ENCODE measurements around the gene ZNF609. TPM values are rescaled to one million over a fixed set of nuclear protein-coding genes. Genes with fewer than 3 reads are reported as not detected.

Gene ZNF609
- polyA plus RNA-seq, 1 experiment: 28.9 TPM

- ChIA-PET POLR2A (interaction anchor here (0.7 kb wide), 1 partner anchor 16 kb away, joined by 4 read pairs; no protein-coding TSS in a partner anchor), CTCF (interaction anchor here (1.4 kb wide), 1 partner anchor 209 kb away, joined by 4 read pairs; no protein-coding TSS in a partner anchor)
- Histone ChIP-seq H3K4me3 (ENCODE audit: low read depth, low read length) (peak overlapping the region; percentile 25; the same call in 1 of the 2 replicates), H3K9me3 (ENCODE audit: control insufficient read depth, insufficient read depth, low read length) (no peaks in the 10 kb centered on the region), H3K27ac (ENCODE audit: low read depth, low read length) (peak overlapping the region; percentile 86), H3K27me3 (ENCODE audit: control insufficient read depth, insufficient read depth, low read length) (no peaks in the 10 kb centered on the region)
- DNase-seq (ENCODE audit: low read depth, low spot score): peak; percentile 70
- TF ChIP-seq CTCF (IDR thresholded peaks at IDR 0.05; ENCODE audit: low read depth, low read length): no peak
Observed at GRCh38 chr15:64443747-64444621, 16.4 kb upstream of the ZNF609 start.

- Histone ChIP-seq H3K4me3 (ENCODE audit: low read depth, low read length) (no peak overlapping the region), H3K27ac (ENCODE audit: low read depth, low read length) (no peak overlapping the region), H3K27me3 (ENCODE audit: control insufficient read depth, insufficient read depth, low read length) (no peaks in the 10 kb centered on the region), H3K9me3 (ENCODE audit: control insufficient read depth, insufficient read depth, low read length) (no peaks in the 10 kb centered on the region)
- CTCF ChIA-PET: no interaction called here
- POLR2A ChIA-PET: interaction anchor here (0.7 kb wide), 1 partner anchor 67 kb away, joined by 4 read pairs; no protein-coding TSS in a partner anchor
- DNase-seq (ENCODE audit: low read depth, low spot score): no peak
- no peak for TF ChIP-seq CTCF (IDR thresholded peaks at IDR 0.05; ENCODE audit: low read depth, low read length)
Observed at GRCh38 chr15:64444836-64445235, 15.5 kb upstream of the ZNF609 start.

GRCh38 chr15:64447536-64448315, 12.7 kb upstream of the ZNF609 start:
- ChIA-PET CTCF (no interaction called here), POLR2A (no interaction called here)
- Histone ChIP-seq H3K4me3 (ENCODE audit: low read depth, low read length) (no peak overlapping the region), H3K9me3 (ENCODE audit: control insufficient read depth, insufficient read depth, low read length) (no peaks in the 10 kb centered on the region), H3K27ac (ENCODE audit: low read depth, low read length) (no peak overlapping the region), H3K27me3 (ENCODE audit: control insufficient read depth, insufficient read depth, low read length) (no peaks in the 10 kb centered on the region)
- TF ChIP-seq CTCF (IDR thresholded peaks at IDR 0.05; ENCODE audit: low read depth, low read length): no peak
- DNase-seq (ENCODE audit: low read depth, low spot score): no peak

- ChIA-PET CTCF (no interaction called here), POLR2A (no interaction called here)
- Histone ChIP-seq H3K27me3 (ENCODE audit: control insufficient read depth, insufficient read depth, low read length) (no peaks in the 10 kb centered on the region), H3K4me3 (ENCODE audit: low read depth, low read length) (no peak overlapping the region), H3K9me3 (ENCODE audit: control insufficient read depth, insufficient read depth, low read length) (no peaks in the 10 kb centered on the region), H3K27ac (ENCODE audit: low read depth, low read length) (no peak overlapping the region)
- no peak for TF ChIP-seq CTCF (IDR thresholded peaks at IDR 0.05; ENCODE audit: low read depth, low read length)
- DNase-seq (ENCODE audit: low read depth, low spot score): no peak
Observed at GRCh38 chr15:64452988-64453688, 7.2 kb upstream of the ZNF609 start.
